ENCODE measurements around the gene NUP98. TPM values are rescaled to one million over a fixed set of nuclear protein-coding genes. Genes with fewer than 3 reads are reported as not detected.

Gene NUP98
- polyA plus RNA-seq, 3 donors: 19.6 to 76.2 (median 28.5) TPM

DNA sequence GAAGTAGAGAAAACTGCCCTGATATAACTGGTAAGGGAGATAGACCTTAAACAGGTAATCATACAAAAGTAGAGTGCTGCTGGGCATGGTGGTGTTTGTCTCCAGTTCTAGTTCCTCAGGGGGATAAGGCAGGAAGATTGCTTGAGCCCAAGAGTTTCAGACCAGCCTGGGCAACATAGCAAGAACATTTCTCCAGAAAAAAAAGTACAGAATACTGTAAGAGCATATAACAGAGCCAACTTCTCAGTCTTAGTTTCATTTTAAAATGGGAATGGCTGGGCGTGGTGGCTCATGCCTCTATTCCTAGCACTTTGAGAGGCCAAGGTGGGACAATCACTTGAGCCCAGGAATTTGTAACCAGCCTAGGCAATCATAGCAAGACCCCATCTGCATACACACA is 47.9 kb upstream of the NUP98 start:
- Mint-ChIP-seq H3K36me3 (no peaks in the 10 kb centered on the region), H3K9me3 (peaks cover 0 to 3% (median 0%) of the 10 kb centered on the region in 7 donors), H3K4me3 (no peak overlapping the region), H3K27ac (peak overlapping the region in 2 of 7 donors; percentile 21 to 50), H3K4me1 (peaks cover 8% of the 10 kb centered on the region), H3K27me3 (ENCODE audit: low read depth in 3 of 3) (peaks cover 0 to 2% (median 2%) of the 10 kb centered on the region in 3 donors)
- H3K4me2 ChIP-seq (replicated peaks; ENCODE audit: extremely low read depth, low read length, poor library complexity, severe bottlenecking): no peak overlapping the region
- peaks cover 18% of the 10 kb centered on the region for H3K79me2 ChIP-seq (ENCODE audit: insufficient read depth, low read length)
- no peak overlapping the region for H3K27ac ChIP-seq (ENCODE audit: low read depth in 1 of 2, low read length in 2 of 2)
- TF ChIP-seq CTCF (IDR thresholded peaks at IDR 0.05): no peak
- H3K4me1 ChIP-seq (ENCODE audit: control insufficient read depth in 1 of 2, insufficient read depth in 2 of 2, low read length in 2 of 2): peaks cover 8% of the 10 kb centered on the region in 2 donors
- no peaks in the 10 kb centered on the region for H3K27me3 ChIP-seq (ENCODE audit: control insufficient read depth in 2 of 2, insufficient read depth in 2 of 2, low read length in 2 of 2)
- H3K9me3 ChIP-seq (replicated peaks in 1 of 2; ENCODE audit: control insufficient read depth in 1 of 2, insufficient read depth in 1 of 2, low read length in 2 of 2): no peaks in the 10 kb centered on the region
- no peak overlapping the region for H3K9ac ChIP-seq (ENCODE audit: insufficient read depth, low read length, poor library complexity, severe bottlenecking)
- H3K4me3 ChIP-seq (replicated peaks in 1 of 3; ENCODE audit: low read depth in 2 of 3, low read length in 3 of 3): no peak overlapping the region
- no peak for DNase-seq
- intact Hi-C loops (cut with micrococcal nuclease): loop anchor here in 1 of 2 donors (5.0 kb wide), 1 partner anchor 227 kb away; no protein-coding TSS in a partner anchor
- H2AFZ ChIP-seq (ENCODE audit: insufficient read depth, low read depth, low read length, poor library complexity, severe bottlenecking): no peak overlapping the region
- H3K36me3 ChIP-seq (replicated peaks in 1 of 2; ENCODE audit: control insufficient read depth in 1 of 2, insufficient read depth in 2 of 2, low read length in 2 of 2): no peaks in the 10 kb centered on the region
- 100% methylated on average over 1 of the region's 1 CpG for WGBS (ENCODE audit: insufficient coverage)
- H4K20me1 ChIP-seq (ENCODE audit: insufficient read depth, low read length): peaks cover 4% of the 10 kb centered on the region

DNA sequence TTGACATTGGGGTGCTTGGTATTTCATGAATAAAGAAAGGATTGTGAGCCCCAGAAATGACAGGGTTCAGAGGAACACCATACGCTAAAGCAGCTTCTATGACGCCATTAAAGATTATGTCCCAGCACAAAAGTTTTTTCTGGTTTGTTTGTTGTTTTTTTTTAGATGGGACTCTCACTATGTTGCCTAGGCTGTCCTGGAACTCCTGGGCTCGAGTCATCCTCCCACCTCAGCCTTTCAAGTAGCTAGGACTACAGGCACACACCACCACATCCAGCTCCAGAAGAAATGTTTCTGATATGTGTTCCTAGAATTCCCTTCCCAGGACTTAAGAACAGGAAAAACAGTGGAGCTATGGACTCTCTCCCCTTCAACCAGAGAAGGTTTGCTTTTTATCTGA is 46.0 kb upstream of the NUP98 start:
- H2AFZ ChIP-seq (ENCODE audit: insufficient read depth, low read depth, low read length, poor library complexity, severe bottlenecking): no peak overlapping the region
- no CpG with 5 or more reads among the region's 3 CpGs for WGBS (ENCODE audit: insufficient coverage)

More for the DNA sequence above, 46.0 kb upstream of the NUP98 start:
- no peak overlapping the region for H3K27ac ChIP-seq (ENCODE audit: low read depth in 1 of 2, low read length in 2 of 2)
- peaks cover 0 to 3% (median 0%) of the 10 kb centered on the region in 7 donors for H3K9me3 Mint-ChIP-seq
- peaks cover 25% of the 10 kb centered on the region for H3K4me1 Mint-ChIP-seq
- no peak overlapping the region for H3K4me2 ChIP-seq (replicated peaks; ENCODE audit: extremely low read depth, low read length, poor library complexity, severe bottlenecking)
- H3K4me3 Mint-ChIP-seq: no peak overlapping the region
- peaks cover 23% of the 10 kb centered on the region for H4K20me1 ChIP-seq (ENCODE audit: insufficient read depth, low read length)
- no peaks in the 10 kb centered on the region for H3K27me3 ChIP-seq (ENCODE audit: control insufficient read depth in 2 of 2, insufficient read depth in 2 of 2, low read length in 2 of 2)
- H3K4me1 ChIP-seq (ENCODE audit: control insufficient read depth in 1 of 2, insufficient read depth in 2 of 2, low read length in 2 of 2): peaks cover 14 to 22% of the 10 kb centered on the region in 2 donors
- H3K27me3 Mint-ChIP-seq (ENCODE audit: low read depth in 3 of 3): peaks cover 0 to 2% (median 2%) of the 10 kb centered on the region in 3 donors
- H3K36me3 ChIP-seq (replicated peaks in 1 of 2; ENCODE audit: control insufficient read depth in 1 of 2, insufficient read depth in 2 of 2, low read length in 2 of 2): no peaks in the 10 kb centered on the region
- intact Hi-C loops (cut with micrococcal nuclease): no loop called here
- H3K36me3 Mint-ChIP-seq: peaks cover 5 to 8% of the 10 kb centered on the region in 2 donors
- H3K9ac ChIP-seq (ENCODE audit: insufficient read depth, low read length, poor library complexity, severe bottlenecking): no peak overlapping the region
- H3K9me3 ChIP-seq (replicated peaks in 1 of 2; ENCODE audit: control insufficient read depth in 1 of 2, insufficient read depth in 1 of 2, low read length in 2 of 2): no peaks in the 10 kb centered on the region
- no peak overlapping the region for H3K4me3 ChIP-seq (replicated peaks in 1 of 3; ENCODE audit: low read depth in 2 of 3, low read length in 3 of 3)
- peaks cover 38% of the 10 kb centered on the region for H3K79me2 ChIP-seq (ENCODE audit: insufficient read depth, low read length)
- DNase-seq: no peak
- no peak for TF ChIP-seq CTCF (IDR thresholded peaks at IDR 0.05)
- H3K27ac Mint-ChIP-seq: no peak overlapping the region

All from CD14-positive monocyte (primary cell).